Neutrophil (primary cell): ENCODE data around the gene SLC34A3.
"Not testable (repeated sequence)": the region's sequence is repeated elsewhere in the genome, so short reads cannot be mapped to it uniquely, and the experiment has no call there.

Experiments
- H3K27ac ChIP-seq: fragments of 200-600 bp; sonication (generic); 2 replicates; pipeline ENCODE4 v1.5.1; 2016; ENCODE audit warnings: mild to moderate bottlenecking, moderate library complexity
- H3K27me3 ChIP-seq: fragments of 200-600 bp; sonication (generic); 2 replicates; pipeline ENCODE4 v1.6.0; 2016; ENCODE audit warnings: mild to moderate bottlenecking
- H3K36me3 ChIP-seq: fragments of 200-600 bp; sonication (generic); 2 replicates; pipeline ENCODE4 v1.5.1; 2017
- H3K4me1 ChIP-seq, 2 experiments: fragments of 200-600 bp in 1 of 2; sonication (generic) in 1 of 2; 1 replicate in 1 of 2; 2 replicates in 1 of 2; pipeline versions ENCODE4 v1.5.1 to v1.6.1; 2013 to 2016; ENCODE audit warnings: low read depth in 1 of 2, low read length in 1 of 2, mild to moderate bottlenecking in 1 of 2, moderate library complexity in 1 of 2; ENCODE audit not compliant: control insufficient read depth in 1 of 2, insufficient read depth in 1 of 2
- H3K4me3 ChIP-seq, 2 experiments: fragments of 200-600 bp in 1 of 2; sonication (generic) in 1 of 2; 1 replicate in 1 of 2; 2 replicates in 1 of 2; pipeline ENCODE4 v1.5.1; 2013 to 2016; ENCODE audit warnings: low read depth in 1 of 2, low read length in 1 of 2, mild to moderate bottlenecking in 1 of 2, moderate library complexity in 1 of 2
- H3K9me3 ChIP-seq: fragments of 200-600 bp; sonication (generic); 2 replicates; pipeline ENCODE4 v1.5.1; 2016
- TF ChIP-seq, protein P1 (sequence below): fragments of 200-600 bp; sonication (generic); IDR thresholded peaks from 2 replicates; pipeline ENCODE4 v1.5.1; 2016; ENCODE audit warnings: antibody characterized with exemption

SLC34A3 gene

DNA sequence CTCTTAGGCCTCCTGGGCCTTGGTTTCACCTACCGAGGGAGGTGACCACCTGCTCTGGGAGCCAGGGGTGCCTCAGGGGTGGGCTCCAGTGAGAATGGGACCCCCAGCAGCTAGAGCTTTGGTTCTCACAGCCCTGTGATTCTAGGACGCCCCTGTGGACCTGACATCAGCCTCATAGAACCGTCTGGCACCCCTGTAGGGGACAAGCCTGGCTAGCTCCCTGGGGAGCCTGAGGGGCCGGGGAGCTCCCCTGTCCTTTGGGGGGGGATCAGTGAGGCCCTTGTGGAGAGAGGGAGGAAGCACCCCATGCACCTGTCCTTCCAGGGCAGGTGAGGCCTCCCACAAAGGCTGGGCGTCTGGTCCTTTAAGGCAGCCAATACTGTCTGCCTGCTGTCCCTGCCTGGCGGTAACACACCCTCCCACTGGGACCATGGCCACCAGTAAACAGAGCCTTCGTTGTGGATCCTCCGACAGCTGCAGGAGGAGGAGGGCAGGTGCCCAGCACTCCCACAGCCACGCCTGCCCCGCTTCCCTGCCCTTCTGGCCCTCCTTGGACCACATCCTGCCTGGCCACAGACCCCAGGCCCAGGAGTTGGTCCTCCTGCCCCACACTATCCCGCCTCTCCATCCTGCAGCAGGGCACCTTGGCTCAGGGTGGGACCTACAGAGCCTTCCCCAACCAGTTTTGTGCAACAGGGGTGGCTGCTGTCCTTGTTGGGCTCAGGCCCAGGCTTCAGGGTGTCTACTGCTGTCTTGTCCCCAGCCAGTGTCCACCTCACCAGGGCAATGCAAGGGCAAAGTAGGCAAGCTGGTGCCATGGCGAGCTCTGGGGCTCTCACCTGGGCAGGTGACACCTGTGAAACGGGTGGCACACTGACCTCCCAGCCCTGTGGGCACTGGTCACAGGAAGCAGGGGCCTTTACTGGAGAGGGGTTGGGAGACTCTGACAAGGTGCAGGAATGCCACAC, 7.3 kb downstream of the SLC34A3 start:
- Histone ChIP-seq H3K4me1 (peaks cover 57% of the 10 kb centered on the region in 2 experiments), H3K9me3 (no peaks in the 10 kb centered on the region), H3K36me3 (peaks cover 14% of the 10 kb centered on the region), H3K4me3 (no peak overlapping the region), H3K27ac (no peak overlapping the region), H3K27me3 (peaks cover 30% of the 10 kb centered on the region)
- TF ChIP-seq, protein P1, sequence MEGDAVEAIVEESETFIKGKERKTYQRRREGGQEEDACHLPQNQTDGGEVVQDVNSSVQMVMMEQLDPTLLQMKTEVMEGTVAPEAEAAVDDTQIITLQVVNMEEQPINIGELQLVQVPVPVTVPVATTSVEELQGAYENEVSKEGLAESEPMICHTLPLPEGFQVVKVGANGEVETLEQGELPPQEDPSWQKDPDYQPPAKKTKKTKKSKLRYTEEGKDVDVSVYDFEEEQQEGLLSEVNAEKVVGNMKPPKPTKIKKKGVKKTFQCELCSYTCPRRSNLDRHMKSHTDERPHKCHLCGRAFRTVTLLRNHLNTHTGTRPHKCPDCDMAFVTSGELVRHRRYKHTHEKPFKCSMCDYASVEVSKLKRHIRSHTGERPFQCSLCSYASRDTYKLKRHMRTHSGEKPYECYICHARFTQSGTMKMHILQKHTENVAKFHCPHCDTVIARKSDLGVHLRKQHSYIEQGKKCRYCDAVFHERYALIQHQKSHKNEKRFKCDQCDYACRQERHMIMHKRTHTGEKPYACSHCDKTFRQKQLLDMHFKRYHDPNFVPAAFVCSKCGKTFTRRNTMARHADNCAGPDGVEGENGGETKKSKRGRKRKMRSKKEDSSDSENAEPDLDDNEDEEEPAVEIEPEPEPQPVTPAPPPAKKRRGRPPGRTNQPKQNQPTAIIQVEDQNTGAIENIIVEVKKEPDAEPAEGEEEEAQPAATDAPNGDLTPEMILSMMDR = no peak

DNA sequence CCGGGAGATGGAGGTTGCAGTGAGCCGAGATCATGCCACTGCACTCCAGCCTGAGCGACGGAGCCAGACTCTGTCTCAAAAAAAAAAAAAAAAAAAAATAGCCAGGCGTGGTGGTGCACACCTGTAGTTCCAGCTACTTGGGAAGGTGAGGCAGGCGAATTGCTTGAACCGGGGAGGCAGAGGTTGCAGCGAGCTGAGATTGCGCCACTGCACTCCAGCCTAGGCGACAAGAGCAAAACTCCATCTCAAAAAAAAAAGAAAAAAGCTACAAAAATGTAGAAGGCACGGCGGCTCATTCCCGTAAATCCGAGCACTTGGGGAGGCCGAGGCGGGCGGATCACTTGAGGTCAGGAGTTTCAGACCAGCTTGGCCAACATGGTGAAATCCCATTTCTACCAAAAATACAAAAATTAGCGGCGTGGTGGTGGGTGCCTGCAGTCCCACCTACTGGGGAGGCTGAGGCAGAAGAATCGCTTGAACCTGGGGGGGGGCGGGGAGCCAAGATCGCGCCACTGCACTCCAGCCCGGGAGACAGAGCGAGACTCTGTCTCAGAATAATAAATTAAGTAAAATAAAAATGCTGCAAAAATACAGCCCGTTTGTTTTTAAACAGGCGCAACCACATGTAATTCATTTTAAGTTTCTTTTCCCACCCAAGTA, 9.0 kb downstream of the SLC34A3 start:
- Histone ChIP-seq H3K27me3 (peaks cover 14% of the 10 kb centered on the region), H3K36me3 (peaks cover 23% of the 10 kb centered on the region), H3K4me1 (peaks cover 70% of the 10 kb centered on the region in 2 experiments), H3K27ac (peak overlapping the region; percentile 96), H3K4me3 (peak overlapping the region; percentile 79 to 96)
- not testable (repeated sequence) for H3K9me3 ChIP-seq

DNA sequence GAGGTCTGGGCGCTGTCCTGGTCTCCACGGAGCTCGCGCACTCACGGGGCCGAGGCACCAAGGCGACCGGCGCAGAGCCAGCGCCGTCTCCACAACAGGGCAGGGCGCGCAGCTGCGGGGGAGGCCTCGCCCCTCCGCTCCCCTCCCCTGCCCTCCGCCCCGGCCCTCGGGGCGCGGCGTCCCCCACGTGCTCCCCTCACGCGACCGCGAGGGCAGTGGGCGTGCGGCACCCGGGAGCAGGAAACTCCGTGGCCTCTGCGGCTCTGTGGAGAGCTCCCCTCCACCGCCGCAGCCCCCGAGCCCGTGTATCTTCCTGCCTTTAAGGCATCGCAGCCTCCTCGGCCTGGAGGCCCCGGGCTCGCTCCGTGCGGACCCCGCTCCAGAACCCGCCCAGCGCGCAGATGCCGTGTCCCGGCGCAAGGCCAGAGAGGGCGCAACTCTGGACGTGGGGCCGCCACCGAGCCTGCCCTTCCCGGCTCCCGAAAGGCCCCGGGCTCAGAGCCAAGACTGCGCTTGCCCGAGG, 9.7 kb downstream of the SLC34A3 start:
- Histone ChIP-seq H3K9me3 (no peaks in the 10 kb centered on the region), H3K27ac (peak overlapping the region; percentile 96), H3K4me3 (peak overlapping the region; percentile 79 to 96), H3K36me3 (peaks cover 23% of the 10 kb centered on the region), H3K27me3 (peaks cover 7% of the 10 kb centered on the region), H3K4me1 (peaks cover 70% of the 10 kb centered on the region in 2 experiments)
- TF ChIP-seq, protein P1 = no peak

DNA sequence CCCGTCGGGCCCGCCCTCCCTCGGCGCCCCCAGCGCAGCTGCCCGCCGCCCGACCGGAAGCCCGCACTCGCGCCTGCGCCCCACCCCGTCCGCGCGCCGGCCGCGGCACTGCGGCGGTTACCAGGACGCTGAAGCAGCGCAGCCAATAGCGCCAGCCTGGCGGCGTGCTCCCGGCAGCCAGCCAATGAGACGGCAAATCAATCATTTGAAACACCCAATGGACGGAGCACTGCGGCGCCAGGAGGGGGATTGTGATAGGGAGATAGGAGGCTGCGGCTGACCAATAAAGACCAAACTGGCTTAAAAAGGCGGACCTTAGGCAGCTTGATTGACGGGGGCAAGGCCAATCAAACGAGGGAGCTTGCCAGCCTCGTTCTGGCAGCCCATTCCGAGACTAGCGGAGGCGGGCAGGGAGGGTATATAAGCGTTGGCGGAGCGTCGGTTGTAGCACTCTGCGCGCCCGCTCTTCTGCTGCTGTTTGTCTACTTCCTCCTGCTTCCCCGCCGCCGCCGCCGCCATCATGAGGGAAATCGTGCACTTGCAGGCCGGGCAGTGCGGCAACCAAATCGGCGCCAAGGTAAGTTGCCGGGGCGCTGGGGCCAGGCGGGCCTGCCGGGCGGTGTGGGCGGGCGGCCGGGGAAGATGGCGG, 10.3 kb downstream of the SLC34A3 start, which contains the start of gene TUBB4B:
Gene TUBB4B (plus strand): TSS at position 447 of the 649 bp plus-strand sequence. CDS start 74 bp downstream, at position 521.
- Histone ChIP-seq H3K4me3 (peak within 1 kb of the TSS; percentile 79 to 96), H3K4me1 (peaks cover 67 to 70% of the 10 kb centered on the region in 2 experiments), H3K27ac (peak within 1 kb of the TSS; percentile 96), H3K36me3 (peaks cover 23% of the 10 kb centered on the region), H3K9me3 (no peaks in the 10 kb centered on the region), H3K27me3 (peaks cover 1% of the 10 kb centered on the region)
- TF ChIP-seq, protein P1 = peak; percentile 40

DNA sequence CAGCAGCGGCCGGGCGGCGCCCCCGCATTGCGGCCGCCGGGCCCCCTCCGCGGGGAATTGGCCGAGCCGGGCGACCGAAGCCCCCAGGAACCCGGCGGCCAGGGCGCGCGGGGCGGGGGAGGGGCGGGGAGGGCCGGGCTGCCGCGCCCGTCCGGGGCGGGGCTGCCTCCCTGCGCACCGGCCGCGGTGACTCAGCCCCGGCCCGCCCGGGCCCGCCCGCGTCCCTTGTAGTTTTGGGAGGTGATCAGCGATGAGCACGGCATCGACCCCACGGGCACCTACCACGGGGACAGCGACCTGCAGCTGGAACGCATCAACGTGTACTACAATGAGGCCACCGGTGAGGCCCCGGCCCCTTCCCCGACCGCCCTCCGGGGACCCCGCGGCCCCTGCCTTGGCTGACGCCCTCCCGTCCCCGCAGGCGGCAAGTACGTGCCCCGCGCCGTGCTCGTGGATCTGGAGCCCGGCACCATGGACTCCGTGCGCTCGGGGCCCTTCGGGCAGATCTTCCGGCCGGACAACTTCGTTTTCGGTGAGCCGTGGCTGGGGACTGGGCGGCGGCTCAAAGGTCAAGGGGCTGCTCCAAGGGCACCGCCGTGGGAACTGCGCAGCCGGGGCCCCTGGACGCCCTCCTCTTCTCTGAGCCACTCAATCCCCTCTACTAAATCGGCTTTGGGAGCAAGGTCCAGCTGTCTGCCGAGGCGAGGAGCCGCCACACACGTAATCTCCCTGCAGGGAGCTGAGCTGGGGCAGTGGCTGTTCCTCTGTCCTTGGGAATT, 11.0 kb downstream of the SLC34A3 start:
- Histone ChIP-seq H3K27me3 (no peaks in the 10 kb centered on the region), H3K4me1 (peaks cover 60 to 63% of the 10 kb centered on the region in 2 experiments), H3K9me3 (no peaks in the 10 kb centered on the region), H3K27ac (peak overlapping the region; percentile 96), H3K4me3 (peak overlapping the region; percentile 79 to 96), H3K36me3 (peaks cover 23% of the 10 kb centered on the region)
- TF ChIP-seq, protein P1 = no peak
